OCI-LY7 (cell line): ENCODE results near the gene TPCN2.

ENCODE experiments used
- CTCF ChIP-seq: fragments of 200-600 bp; sonication (generic); conservative IDR thresholded peaks from 2 replicates; pipeline ENCODE4 v1.5.1; 2014; ENCODE audit warnings: mild to moderate bottlenecking, antibody characterized with exemption, low read length, moderate library complexity, mixed read lengths
- EZH2phosphoT487 ChIP-seq: fragments of 200-600 bp; sonication (generic); IDR thresholded peaks from 2 replicates; pipeline ENCODE4 v1.6.1; 2018; ENCODE audit warnings: low read depth, borderline replicate concordance, mild to moderate bottlenecking, mixed run types, antibody characterized with exemption, low read length, moderate library complexity, mixed read lengths

- TF ChIP-seq CTCF (no peak), EZH2phosphoT487 (no peak)
These were observed 17.7 kb downstream of the TPCN2 start for GRCh38 chr11:69066122-69067112.
